H9 (cell line): ENCODE data around the gene MAP2. TPM values are rescaled to one million over a fixed set of nuclear protein-coding genes. Genes with fewer than 3 reads are reported as not detected.

Experiments
- DNase-seq: peaks from one replicate; pipeline ENCODE4 v3.0.0-alpha.2; 2017
- H2AFZ ChIP-seq: one replicate; pipeline ENCODE4 v1.6.1; 2013; ENCODE audit warnings: mild to moderate bottlenecking, low read length, control low read depth, moderate library complexity
- H2AK5ac ChIP-seq: 2 replicates; pipeline ENCODE4 v1.6.1; 2013; ENCODE audit warnings: low read length, control low read depth, mixed read lengths; ENCODE audit not compliant: insufficient read length
- H2BK120ac ChIP-seq: one replicate; pipeline ENCODE4 v1.6.1; 2013; ENCODE audit warnings: low read depth, mild to moderate bottlenecking, low read length, control low read depth, inconsistent platforms; ENCODE audit not compliant: poor library complexity, severe bottlenecking
- H2BK12ac ChIP-seq: 2 replicates; pipeline ENCODE4 v1.6.1; 2013; ENCODE audit warnings: low read length, control low read depth, mixed read lengths, low read depth; ENCODE audit not compliant: insufficient read length
- H2BK15ac ChIP-seq: 2 replicates; pipeline ENCODE4 v1.6.1; 2013; ENCODE audit warnings: low read depth, low read length, control low read depth
- H2BK20ac ChIP-seq: one replicate; pipeline ENCODE4 v1.6.1; 2013; ENCODE audit warnings: low read depth, mild to moderate bottlenecking, low read length, control low read depth, inconsistent platforms; ENCODE audit not compliant: poor library complexity, severe bottlenecking
- H2BK5ac ChIP-seq: 2 replicates; pipeline ENCODE4 v1.6.1; 2013; ENCODE audit warnings: low read length, control low read depth, mixed read lengths; ENCODE audit not compliant: insufficient read length
- H3K14ac ChIP-seq: 2 replicates; pipeline ENCODE4 v1.6.1; 2013; ENCODE audit warnings: low read length, control low read depth; ENCODE audit not compliant: insufficient read depth
- H3K18ac ChIP-seq: 2 replicates; pipeline ENCODE4 v1.6.1; 2013; ENCODE audit warnings: low read depth, mild to moderate bottlenecking, mixed read lengths, low read length, control low read depth; ENCODE audit not compliant: insufficient read length
- H3K23ac ChIP-seq: 2 replicates; pipeline ENCODE4 v1.6.1; 2013; ENCODE audit warnings: low read length, control low read depth, mixed read lengths, low read depth; ENCODE audit not compliant: insufficient read length
- H3K23me2 ChIP-seq: 2 replicates; pipeline ENCODE4 v1.6.1; 2013; ENCODE audit warnings: low read depth, mild to moderate bottlenecking, mixed read lengths, low read length, control low read depth; ENCODE audit not compliant: insufficient read length, poor library complexity, severe bottlenecking
- H3K27ac ChIP-seq: 2 replicates; pipeline ENCODE4 v1.5.1; 2013; ENCODE audit warnings: low read length, control low read depth, mixed read lengths, low read depth; ENCODE audit not compliant: insufficient read length
- H3K27me3 ChIP-seq: 2 replicates; pipeline ENCODE4 v1.6.1; 2013; ENCODE audit warnings: low read length, control low read depth, inconsistent platforms; ENCODE audit not compliant: insufficient read depth
- H3K4ac ChIP-seq: 2 replicates; pipeline ENCODE4 v1.6.1; 2013; ENCODE audit warnings: low read depth, mild to moderate bottlenecking, control low read depth, inconsistent platforms, low read length, moderate library complexity
- H3K4me1 ChIP-seq: 2 replicates; pipeline ENCODE4 v1.6.1; 2013; ENCODE audit warnings: low read length, control low read depth, inconsistent platforms; ENCODE audit not compliant: insufficient read depth
- H3K4me2 ChIP-seq: 2 replicates; pipeline ENCODE4 v1.6.1; 2013; ENCODE audit warnings: low read length, control low read depth, mixed read lengths; ENCODE audit not compliant: insufficient read length, insufficient read depth
- H3K56ac ChIP-seq: 2 replicates; pipeline ENCODE4 v1.6.1; 2013; ENCODE audit warnings: low read depth, mild to moderate bottlenecking, mixed read lengths, low read length, control low read depth; ENCODE audit not compliant: insufficient read length
- H3K79me1 ChIP-seq: 2 replicates; pipeline ENCODE4 v1.6.1; 2013; ENCODE audit warnings: low read depth, mild to moderate bottlenecking, moderate library complexity, low read length, control low read depth, inconsistent platforms; ENCODE audit not compliant: insufficient read depth, poor library complexity, severe bottlenecking
- H3K79me2 ChIP-seq: 2 replicates; pipeline ENCODE4 v1.6.1; 2013; ENCODE audit warnings: low read length, control low read depth, inconsistent platforms; ENCODE audit not compliant: insufficient read depth
- H3K9ac ChIP-seq: 2 replicates; pipeline ENCODE4 v1.6.1; 2013; ENCODE audit warnings: low read length, control low read depth, mixed read lengths; ENCODE audit not compliant: insufficient read length; ENCODE audit errors: extremely low read depth
- H3K9me3 ChIP-seq: one replicate; pipeline ENCODE4 v1.6.1; 2013; ENCODE audit warnings: low read depth, low read length, inconsistent platforms; ENCODE audit not compliant: control insufficient read depth
- H3T11ph ChIP-seq: one replicate; pipeline ENCODE4 v1.6.1; 2013; ENCODE audit warnings: mild to moderate bottlenecking, low read length, control low read depth, inconsistent platforms
- H4K20me1 ChIP-seq: one replicate; pipeline ENCODE4 v1.6.1; 2013; ENCODE audit not compliant: control insufficient read depth, insufficient read length, insufficient read depth
- H4K5ac ChIP-seq: 2 replicates; pipeline ENCODE4 v1.6.1; 2013; ENCODE audit warnings: low read depth, mild to moderate bottlenecking, mixed read lengths, low read length, control low read depth; ENCODE audit not compliant: insufficient read length
- H4K8ac ChIP-seq: replicated peaks from 2 replicates; pipeline ENCODE4 v1.6.1; 2013; ENCODE audit warnings: low read length, control low read depth, mixed read lengths, low read depth; ENCODE audit not compliant: insufficient read length
- H4K91ac ChIP-seq: 2 replicates; pipeline ENCODE4 v1.6.1; 2013; ENCODE audit warnings: low read depth, mild to moderate bottlenecking, moderate library complexity, mixed read lengths, low read length, control low read depth; ENCODE audit not compliant: insufficient read length
- H3K27ac Mint-ChIP-seq, 3 experiments: 2 replicates in 2 of 3; 3 replicates in 1 of 3; pipeline ENCODE4 v1.8.0; 2020 to 2021; ENCODE audit warnings: mixed read lengths in 3 of 3, mild to moderate bottlenecking in 1 of 3, moderate library complexity in 1 of 3
- H3K27me3 Mint-ChIP-seq: 2 replicates; pipeline ENCODE4 v1.8.0; 2021; ENCODE audit warnings: low read depth, mild to moderate bottlenecking, moderate library complexity, mixed read lengths
- H3K36me3 Mint-ChIP-seq, 3 experiments: 2 replicates in 2 of 3; 3 replicates in 1 of 3; pipeline ENCODE4 v1.8.0; 2020 to 2021; ENCODE audit warnings: low read depth in 3 of 3, mixed read lengths in 3 of 3; ENCODE audit not compliant: insufficient read depth in 1 of 3
- H3K4me1 Mint-ChIP-seq, 2 experiments: 2 replicates each; pipeline ENCODE4 v1.8.0; 2020; ENCODE audit warnings: mixed read lengths in 2 of 2
- H3K4me3 Mint-ChIP-seq, 2 experiments: 2 replicates in 1 of 2; 3 replicates in 1 of 2; pipeline ENCODE4 v1.8.0; 2020 to 2021; ENCODE audit warnings: mild to moderate bottlenecking in 2 of 2, mixed read lengths in 2 of 2, moderate library complexity in 1 of 2
- H3K9me3 Mint-ChIP-seq, 2 experiments: 2 replicates in 1 of 2; 3 replicates in 1 of 2; pipeline ENCODE4 v1.8.0; 2020; ENCODE audit warnings: mild to moderate bottlenecking in 2 of 2, mixed read lengths in 2 of 2, moderate library complexity in 1 of 2
- CTCF ChIP-seq: fragments of 200-600 bp; sonication (generic); conservative IDR thresholded peaks from 3 replicates; pipeline ENCODE4 v1.8.0; 2021; ENCODE audit warnings: antibody characterized with exemption, mild to moderate bottlenecking
- WGBS: extraction: QIAGEN DNeasy Blood & Tissue Kit; methylation state at CpG from one replicate; pipeline ENCODE4 v1.1.7; 2013; ENCODE audit warnings: missing lambda C conversion rate, low lambda C conversion rate, mixed read lengths; ENCODE audit not compliant: insufficient read length; ENCODE audit errors: extremely low coverage; 5-methylcytosine and 5-hydroxymethylcytosine counted together
- total RNA-seq: library from RNA; stranded (reverse); gene quantifications from 2 replicates; pipeline ENCODE4 v1.2.1, GENCODE V29; 2021

Gene MAP2
- total RNA-seq, 1 experiment from 2014 or later = 0.87 TPM

GRCh38 chr2:209474960-209475359, 51.1 kb downstream of the MAP2 start:
- H2AK5ac ChIP-seq = no peak overlapping the region
- H3K9me3 ChIP-seq = no peaks in the 10 kb centered on the region
- H3K23me2 ChIP-seq = no peaks in the 10 kb centered on the region
- no peak overlapping the region for H3K9ac ChIP-seq
- no peaks in the 10 kb centered on the region for H4K20me1 ChIP-seq
- no peaks in the 10 kb centered on the region for H3K9me3 Mint-ChIP-seq
- H3K4me1 Mint-ChIP-seq = peaks cover 10 to 18% of the 10 kb centered on the region in 2 experiments
- no peak overlapping the region for H3K4ac ChIP-seq
- no peaks in the 10 kb centered on the region for H3K79me2 ChIP-seq
- no peak overlapping the region for H3K18ac ChIP-seq
- H3K27me3 ChIP-seq = no peaks in the 10 kb centered on the region
- no peak overlapping the region for H2BK5ac ChIP-seq
- H3K14ac ChIP-seq = no peak overlapping the region
- TF ChIP-seq CTCF = no peak
- H3K4me2 ChIP-seq = no peak overlapping the region
- no peak overlapping the region for H4K5ac ChIP-seq
- no peak overlapping the region for H2BK15ac ChIP-seq
- H3K4me1 ChIP-seq = no peaks in the 10 kb centered on the region; the same call in 1 of the 2 replicates
- no peak overlapping the region for H2BK12ac ChIP-seq
- no peaks in the 10 kb centered on the region for H3K36me3 Mint-ChIP-seq
- H3K79me1 ChIP-seq = no peaks in the 10 kb centered on the region
- no peak overlapping the region for H2BK120ac ChIP-seq
- no peak overlapping the region for H3K27ac Mint-ChIP-seq
- no CpG with 5 or more reads among the region's 2 CpGs for WGBS
- H3K27me3 Mint-ChIP-seq = peaks cover 1% of the 10 kb centered on the region
- H2BK20ac ChIP-seq = no peak overlapping the region
- DNase-seq = no peak
- no peak overlapping the region for H2AFZ ChIP-seq
- no peak overlapping the region for H4K8ac ChIP-seq
- H3K27ac ChIP-seq = no peak overlapping the region
- no peak overlapping the region for H4K91ac ChIP-seq
- no peak overlapping the region for H3K56ac ChIP-seq
- no peak overlapping the region for H3T11ph ChIP-seq
- H3K23ac ChIP-seq = no peak overlapping the region
- H3K4me3 Mint-ChIP-seq = no peak overlapping the region
